GM21515 (cell line): ENCODE measurements around the gene SIRPG.
"Not testable (repeated sequence)": the region's sequence is repeated elsewhere in the genome, so short reads cannot be mapped to it uniquely, and the experiment has no call there.

Source experiments
- ATAC-seq: cut with Tn5 transposase; IDR thresholded peaks from one replicate; pipeline ENCODE4 v1.9.1; 2021; ENCODE audit not compliant: unreplicated experiment

SIRPG gene

GRCh38 chr20:1636621-1637020 lies 21.0 kb downstream of the SIRPG start:
- ATAC-seq = no peak

GRCh38 chr20:1635291-1635979 lies 22.1 kb downstream of the SIRPG start:
- no peak for ATAC-seq

DNA sequence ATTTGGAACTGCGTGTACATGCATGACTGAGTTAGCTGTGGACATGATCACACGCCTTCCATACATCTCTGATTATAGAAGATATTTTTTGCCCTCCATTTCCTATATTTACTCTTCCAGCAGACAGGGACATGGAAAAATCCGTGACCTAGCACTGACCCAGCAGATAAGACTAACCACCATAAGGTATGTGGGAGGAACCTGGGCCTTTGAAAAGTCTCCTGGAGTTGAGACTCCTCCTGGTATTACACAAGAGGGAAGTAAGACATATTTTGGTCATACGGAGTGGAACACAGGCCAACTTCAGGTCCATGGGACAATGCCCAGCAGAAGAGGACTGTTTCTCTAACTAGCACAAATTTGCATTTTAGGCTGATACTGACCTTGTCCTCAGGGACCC lies 24.0 kb downstream of the SIRPG start:
- no peak for ATAC-seq

GRCh38 chr20:1632178-1632577 lies 25.4 kb downstream of the SIRPG start:
- no peak for ATAC-seq

DNA sequence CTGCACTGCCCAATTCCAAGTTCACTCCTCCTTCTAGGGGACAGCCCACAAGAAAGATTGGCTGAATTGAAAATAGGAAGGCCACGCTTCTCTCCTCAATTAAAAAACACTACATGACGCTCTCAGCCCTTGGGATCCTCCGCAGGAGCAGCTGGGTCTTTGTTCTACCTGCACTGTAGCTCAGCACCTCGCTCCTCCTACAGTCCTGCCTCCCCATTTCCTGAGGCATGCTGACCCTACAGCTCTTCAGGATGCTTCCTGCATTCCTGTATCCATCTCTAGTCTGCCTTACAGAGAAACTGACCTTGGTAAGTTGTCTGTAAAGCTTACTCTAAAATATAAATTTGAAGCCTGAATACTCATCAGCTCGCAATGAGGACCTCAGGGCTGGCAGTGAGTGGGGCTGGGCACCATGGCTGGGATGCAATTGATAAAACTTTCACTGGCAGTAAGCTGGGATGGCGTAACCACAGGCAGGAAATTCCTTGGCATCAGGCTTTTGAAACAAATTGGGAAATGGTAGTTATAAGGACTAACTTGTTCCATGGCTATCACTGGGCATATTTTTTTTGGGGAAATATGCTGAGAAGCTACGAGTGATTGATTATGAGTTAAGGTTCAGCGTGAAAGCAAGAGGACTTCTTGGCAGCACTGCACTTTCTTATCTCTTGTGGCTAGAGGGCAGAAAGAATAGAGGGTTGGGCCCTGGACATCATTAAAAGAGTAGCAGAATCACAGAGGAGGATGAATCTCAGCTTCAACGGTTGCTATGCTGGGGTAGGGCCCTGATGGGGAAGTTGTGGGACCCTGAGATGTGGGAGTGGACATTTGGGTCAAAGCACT lies 26.0 kb downstream of the SIRPG start:
- ATAC-seq = no peak

GRCh38 chr20:1630186-1630585 lies 27.4 kb downstream of the SIRPG start:
- ATAC-seq = no peak

DNA sequence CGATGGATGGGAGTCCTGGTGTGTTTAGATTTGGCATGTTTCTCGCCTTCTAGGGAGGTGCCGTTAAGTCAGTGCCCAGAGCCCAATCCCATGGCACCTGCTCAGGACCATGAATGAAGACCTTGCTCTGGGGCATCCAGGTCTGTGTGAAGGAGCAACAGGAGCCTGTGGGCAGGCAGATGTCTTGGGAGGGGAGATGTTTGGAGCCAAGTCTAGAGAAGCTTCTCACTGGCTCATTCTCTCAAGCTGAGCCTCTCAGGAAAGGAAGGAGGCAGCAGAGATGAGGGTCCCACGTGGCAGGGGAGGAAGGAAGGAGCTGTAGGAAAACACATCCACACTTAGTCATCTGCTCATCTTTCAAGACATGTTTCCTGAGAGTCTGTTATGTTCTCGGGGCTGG lies 28.3 kb downstream of the SIRPG start:
- no peak for ATAC-seq

DNA sequence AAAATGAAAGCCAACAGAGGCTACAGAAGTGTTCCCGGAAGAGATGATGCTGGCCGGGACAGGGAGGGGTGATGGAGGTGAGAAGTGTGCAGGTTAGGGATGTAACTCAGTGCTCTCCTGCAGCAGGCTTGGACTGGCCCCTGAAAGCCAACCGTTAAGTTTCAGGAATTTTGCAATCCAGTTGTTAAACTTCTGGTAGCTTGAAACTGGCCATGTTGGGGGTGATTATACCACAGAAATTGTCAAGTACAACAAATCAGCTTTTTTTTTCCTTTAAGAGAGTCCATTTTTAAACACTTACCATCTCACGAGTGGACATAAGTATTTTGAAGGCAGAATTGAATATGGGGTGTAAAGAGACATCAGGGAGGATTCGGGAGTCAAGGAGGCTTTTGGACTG lies 29.0 kb downstream of the SIRPG start:
- ATAC-seq = no peak

DNA sequence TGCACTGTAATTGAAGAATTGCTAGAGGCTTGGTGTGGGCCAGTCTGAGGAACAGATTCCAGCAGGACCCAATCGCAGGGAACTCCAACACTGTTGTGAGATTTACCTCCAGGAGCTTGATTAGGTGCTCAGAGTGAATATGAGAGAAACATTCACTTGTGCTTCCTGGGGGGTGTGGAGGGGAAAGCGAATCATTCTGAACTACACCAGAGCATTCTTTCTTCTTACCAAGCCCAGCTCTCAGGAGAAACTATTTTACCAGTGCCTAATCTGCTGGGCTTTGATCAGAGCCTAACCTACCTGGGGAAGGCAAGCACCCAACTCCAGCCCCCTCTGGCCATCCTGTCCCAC lies 30.4 kb downstream of the SIRPG start:
- no peak for ATAC-seq

- ATAC-seq = no peak
Measured at GRCh38 chr20:1626528-1627199, 30.9 kb downstream of the SIRPG start.

GRCh38 chr20:1625083-1625690 lies 32.4 kb downstream of the SIRPG start:
- ATAC-seq = no peak

DNA sequence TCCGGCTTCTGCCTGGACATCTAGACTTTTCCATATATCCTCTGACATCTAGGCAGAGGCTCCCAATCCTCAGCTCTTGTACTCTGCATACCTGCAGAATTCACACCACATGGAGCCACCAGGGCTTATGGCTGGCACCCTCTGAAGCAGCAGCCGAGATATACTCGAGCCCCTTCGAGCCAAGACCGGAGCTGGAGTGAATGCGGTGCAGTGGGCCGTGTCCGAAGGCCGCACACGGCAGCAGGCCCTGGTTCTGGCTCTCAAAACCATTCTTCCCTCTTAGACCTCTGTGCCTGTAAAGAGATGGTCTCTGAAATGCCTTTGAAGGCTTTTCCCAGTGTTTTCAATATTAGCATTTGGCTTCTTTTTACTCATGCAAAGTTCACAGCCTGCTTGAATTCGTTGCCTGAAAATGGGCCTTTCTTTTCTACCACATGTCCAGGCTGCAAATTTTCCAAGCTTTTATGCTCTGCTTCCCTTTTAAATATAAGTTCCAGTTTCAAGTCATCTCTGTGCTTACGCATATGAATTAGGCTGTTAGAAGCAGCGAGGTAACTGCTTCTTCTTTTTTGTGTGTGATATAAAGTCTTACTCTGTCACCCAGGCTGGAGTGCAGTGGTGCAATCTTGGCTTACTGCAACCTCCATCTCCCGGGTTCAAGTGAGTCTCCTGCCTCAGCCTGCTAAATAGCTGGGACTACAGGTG lies 33.9 kb downstream of the SIRPG start:
- ATAC-seq = no peak

- ATAC-seq = no peak
Measured at GRCh38 chr20:1622450-1622849, 35.1 kb downstream of the SIRPG start.

DNA sequence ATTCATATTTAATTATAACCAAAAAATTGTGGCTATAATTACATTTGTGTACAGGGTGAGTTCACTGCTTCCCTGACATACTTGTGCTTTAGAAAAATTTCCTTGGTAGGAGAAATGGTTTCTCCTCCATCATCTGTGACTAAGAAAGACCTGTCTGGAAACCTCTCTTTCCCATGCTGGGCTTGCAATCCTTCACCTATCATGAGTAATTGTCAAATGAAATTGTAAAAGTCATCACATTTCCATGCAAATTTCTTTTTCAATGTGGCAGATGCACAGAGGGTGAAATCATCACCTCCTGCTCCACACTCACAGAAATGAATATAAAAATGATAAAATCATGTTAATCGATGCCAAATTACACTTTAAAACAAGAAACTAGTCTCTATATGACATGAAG lies 36.3 kb downstream of the SIRPG start:
- ATAC-seq = no peak

DNA sequence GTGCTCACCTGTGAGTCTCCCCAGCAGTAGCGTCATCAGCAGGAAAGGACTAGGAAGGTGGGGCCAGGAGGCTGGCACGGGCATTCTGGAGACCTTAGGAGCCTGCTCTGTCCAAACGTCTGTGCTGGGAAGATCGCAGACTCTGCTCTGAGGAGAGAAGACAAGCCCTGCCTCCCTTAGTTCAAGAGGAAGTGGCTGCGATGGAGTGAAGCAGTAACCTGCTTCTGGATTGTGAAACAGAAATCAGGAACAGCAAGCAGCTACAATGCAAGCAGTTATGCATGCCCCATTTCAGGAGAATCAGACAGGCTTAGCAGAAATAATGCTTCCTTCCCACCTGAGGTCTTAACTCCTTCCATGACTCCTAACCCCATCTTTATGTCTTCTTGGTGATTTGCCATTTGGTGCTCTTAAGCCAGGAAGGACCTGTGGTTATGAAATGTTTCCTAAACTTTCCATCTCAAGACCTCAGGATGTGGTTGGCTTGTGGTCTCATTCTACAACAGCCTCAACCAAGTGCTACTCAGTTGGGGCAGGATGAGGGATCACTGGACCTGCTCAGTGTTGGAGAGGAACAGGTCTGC lies 37.6 kb downstream of the SIRPG start, which contains the start of gene SIRPB1:
SIRPB1 (minus strand) TSS at position 149 of the 584 bp plus-strand sequence; CDS start at position 84, 65 bp downstream.
- no peak for ATAC-seq

DNA sequence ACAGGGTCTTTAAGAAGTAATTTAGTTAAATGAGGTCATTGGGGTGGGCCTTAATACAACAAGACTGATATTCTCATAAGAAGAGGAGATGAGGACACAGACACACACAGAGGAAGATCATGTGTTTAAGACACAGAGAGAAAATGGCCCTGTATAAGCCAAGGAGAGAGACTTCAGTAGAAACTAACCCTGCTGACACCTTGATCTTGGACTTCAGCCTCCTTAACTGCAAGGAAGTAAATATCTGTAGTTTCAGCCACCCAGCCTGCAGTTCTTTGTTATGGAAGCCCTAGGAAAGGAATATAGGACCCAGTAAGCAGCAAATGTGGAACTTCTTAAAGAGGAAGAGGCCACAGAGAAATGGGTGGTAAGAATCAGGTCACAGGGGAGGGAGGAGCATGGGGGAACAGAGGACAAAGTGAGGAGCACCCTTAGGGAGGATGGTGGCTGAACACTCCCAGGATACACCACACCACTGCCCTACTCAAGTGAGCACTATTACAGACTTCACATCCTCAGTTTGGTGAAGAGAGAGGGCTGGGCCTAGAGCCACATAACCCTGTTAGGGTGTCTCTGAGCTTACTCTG lies 38.5 kb downstream of the SIRPG start:
- no peak for ATAC-seq

- ATAC-seq = no peak
Measured at GRCh38 chr20:1618479-1618878, 39.1 kb downstream of the SIRPG start.

- no peak for ATAC-seq
Measured at GRCh38 chr20:1616858-1617434, 40.6 kb downstream of the SIRPG start.

DNA sequence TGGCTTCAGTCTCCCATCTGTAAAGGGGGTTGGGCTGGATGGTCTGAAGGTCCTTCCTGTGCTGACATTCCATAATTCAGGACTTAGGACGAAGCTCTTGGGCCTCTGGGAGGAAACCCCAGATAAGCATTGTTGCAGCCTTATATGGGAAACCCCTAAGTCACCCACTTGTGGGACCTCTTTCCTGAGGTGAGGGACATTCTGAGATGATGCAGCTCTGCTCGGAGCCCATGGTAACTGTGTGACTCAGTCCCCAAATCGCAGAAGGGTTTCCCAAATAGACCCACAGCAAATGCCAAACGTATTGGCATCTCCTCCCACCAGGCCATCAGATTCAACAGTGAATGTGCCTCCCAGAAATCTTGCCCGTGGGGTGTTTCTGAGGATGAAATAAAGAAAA lies 47.2 kb downstream of the SIRPG start:
- not testable (repeated sequence) for ATAC-seq
